ENCODE data around the gene MAP1A.

MAP1A gene

DNA sequence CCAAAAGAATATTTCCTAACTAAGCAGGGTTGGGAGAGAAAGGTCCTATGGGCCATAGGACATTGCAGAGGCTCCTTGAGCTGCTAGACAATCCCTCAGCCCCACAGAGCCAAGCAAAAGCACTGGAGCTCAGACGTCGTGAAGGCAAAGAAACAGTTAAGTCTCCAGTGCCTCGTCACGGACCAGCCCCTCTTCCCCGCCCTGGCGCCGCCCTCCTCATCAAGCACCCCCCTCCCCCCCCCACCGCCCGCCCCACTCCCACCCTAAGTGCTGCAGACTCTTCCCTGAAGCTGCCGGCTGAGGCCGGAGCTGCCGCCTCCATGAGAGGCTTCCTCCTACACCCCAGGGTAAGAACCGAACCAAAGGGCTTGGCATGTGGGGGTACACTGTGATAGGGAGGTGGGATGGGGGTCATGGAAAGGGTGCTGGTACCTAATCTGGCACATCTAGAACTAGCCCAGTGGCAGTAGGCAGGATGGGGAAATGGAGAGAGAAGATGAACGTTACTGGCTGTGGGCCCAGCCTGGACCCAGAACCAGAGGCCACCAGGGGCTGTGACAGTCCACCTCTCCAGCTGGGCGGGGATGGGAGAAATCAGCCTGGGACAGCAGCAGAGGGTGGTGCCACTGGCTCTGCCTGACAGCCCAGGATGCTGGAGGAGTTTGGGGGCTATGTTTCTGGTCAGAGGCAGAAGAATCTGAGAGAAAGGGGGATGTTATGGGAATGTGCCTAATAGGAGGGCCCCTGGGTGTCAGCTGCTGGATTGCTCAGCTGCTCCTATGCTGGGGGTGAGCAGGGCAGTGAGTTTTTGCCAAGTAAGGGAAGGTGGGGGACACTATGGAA lies at the start of gene MAP1A:
Gene MAP1A, plus strand, starts transcription at position 255 of the 843 bp plus-strand sequence. CDS start 3,866 bp downstream, outside the sequence.
- DNase-seq (ENCODE audit: low read depth), result peak; percentile 34
- peak within 1 kb of the TSS; percentile 62 for H3K4me3 ChIP-seq (ENCODE audit: low read depth, low read length)

GRCh38 chr15:43469867-43470266 lies 47.5 kb upstream of the MAP1A start:
- no peak overlapping the region for H3K4me3 ChIP-seq (ENCODE audit: low read depth, low read length)
- no peak for DNase-seq (ENCODE audit: low read depth)

DNA sequence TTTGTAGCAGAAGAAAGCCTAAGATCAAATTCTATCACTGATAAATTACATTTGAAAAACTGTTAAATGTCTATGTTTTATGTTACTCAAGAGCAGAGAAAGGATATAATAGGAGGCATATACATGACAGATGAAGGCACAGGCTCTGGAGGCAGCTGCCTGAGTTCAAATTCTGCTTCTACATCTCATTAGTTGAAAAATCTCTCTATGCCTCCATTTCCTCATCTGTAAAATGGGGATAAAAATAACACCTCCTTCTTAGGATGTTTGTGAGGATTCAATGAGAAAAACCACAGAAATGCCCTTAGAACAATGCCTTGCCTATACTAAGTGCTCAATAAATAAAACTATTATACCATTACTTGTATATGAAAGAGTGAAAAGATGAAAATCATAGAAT lies 45.4 kb upstream of the MAP1A start:
- H3K4me3 ChIP-seq (ENCODE audit: low read depth, low read length), result no peak overlapping the region
- no peak for DNase-seq (ENCODE audit: low read depth)

GRCh38 chr15:43473885-43474284 lies 43.5 kb upstream of the MAP1A start:
- H3K4me3 ChIP-seq (ENCODE audit: low read depth, low read length), result no peak overlapping the region
- DNase-seq (ENCODE audit: low read depth), result no peak

DNA sequence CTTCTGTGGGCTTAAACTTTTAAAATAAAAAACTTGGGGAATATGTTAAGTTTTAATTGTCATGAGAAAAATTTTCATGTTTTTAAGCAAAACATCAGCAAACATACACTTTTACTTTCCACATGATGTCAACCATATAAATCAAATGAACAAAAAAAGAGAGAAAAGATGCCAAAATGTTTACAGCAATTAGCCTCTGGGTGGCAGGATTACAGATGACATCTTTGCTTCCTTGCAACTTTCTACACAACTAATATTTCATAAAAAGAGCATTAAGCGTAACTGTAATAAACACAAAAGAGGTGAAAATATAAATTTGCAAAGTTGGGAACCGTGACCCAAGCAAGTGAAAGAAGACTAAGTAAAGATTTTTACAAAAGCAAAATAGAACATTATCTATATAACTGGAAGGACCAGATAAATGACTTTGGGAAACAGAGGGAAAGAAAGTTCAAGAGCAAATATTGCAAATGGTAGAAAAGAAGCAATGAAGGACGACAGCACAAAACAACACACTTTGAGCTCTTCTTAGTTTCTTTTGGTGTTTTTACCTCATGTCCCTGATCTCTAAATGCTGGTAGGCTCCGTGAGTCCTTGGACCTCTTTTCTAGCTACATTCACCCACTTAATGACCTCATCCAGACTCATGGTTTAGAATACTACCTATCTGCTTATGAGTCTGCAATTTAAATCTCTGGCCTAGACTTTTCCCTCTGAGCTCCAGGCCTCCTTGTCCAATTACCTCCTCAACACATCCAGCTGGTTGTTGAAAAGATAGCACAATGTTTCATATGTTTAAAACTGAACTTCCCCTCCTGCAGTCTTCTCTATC lies 33.9 kb upstream of the MAP1A start:
- DNase-seq (ENCODE audit: low read depth), result no peak
- no peak overlapping the region for H3K4me3 ChIP-seq (ENCODE audit: low read depth, low read length)

GRCh38 chr15:43484455-43484854 lies 33.0 kb upstream of the MAP1A start:
- H3K4me3 ChIP-seq (ENCODE audit: low read depth, low read length), result no peak overlapping the region
- no peak for DNase-seq (ENCODE audit: low read depth)

DNA sequence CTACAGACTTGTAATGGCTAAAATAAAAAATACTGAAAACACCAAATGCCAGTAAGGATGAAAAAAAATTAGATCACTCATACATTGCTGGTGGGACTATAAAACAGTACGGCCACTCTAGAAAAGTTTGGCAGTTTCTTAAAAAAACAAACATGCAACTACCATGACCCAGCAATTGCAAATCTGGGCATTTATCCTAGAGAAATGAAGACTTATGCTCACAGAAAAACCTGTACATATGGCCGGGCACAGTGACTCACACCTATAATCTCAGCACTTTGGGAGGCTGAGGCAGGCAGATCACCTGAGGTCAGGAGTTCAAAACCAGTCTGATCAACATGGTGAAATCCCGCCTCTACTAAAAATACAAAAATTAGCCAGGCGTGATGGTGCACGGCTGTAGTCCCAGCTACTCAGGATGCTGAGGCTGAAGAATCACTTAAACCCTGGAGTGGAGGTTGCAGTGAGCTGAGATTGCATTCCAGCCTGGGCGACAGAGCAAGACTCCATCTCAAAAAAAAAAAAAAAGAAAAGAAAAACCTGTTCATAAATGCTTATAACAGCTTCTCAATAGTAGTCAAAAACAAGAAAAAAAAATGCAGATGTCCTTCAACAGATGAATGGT lies 30.0 kb upstream of the MAP1A start:
- no peak for DNase-seq (ENCODE audit: low read depth)
- no peak overlapping the region for H3K4me3 ChIP-seq (ENCODE audit: low read depth, low read length)

GRCh38 chr15:43488790-43489189 lies 28.6 kb upstream of the MAP1A start:
- no peak for DNase-seq (ENCODE audit: low read depth)
- no peak overlapping the region for H3K4me3 ChIP-seq (ENCODE audit: low read depth, low read length)

GRCh38 chr15:43489191-43489590 lies 28.2 kb upstream of the MAP1A start:
- DNase-seq (ENCODE audit: low read depth), result no peak
- H3K4me3 ChIP-seq (ENCODE audit: low read depth, low read length), result no peak overlapping the region

DNA sequence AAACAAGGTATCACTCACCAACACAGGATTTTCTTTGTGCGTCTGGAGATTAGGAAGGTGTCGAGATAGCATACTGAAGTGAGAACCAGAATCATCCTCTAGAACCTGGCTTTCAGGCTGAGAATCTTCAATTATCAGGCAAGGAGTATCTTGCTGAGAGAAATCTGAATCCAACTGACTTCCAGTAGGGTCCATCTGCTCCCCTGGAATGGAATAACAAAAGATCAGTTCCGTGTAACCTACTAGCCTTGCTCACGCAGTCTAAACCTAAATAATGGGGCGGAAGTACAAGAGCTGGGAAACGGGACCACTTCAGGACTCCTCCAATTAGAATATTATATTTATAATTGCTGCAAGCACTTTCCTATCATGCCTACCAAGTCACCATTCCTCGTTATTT lies 25.1 kb upstream of the MAP1A start:
- H3K4me3 ChIP-seq (ENCODE audit: low read depth, low read length), result peak overlapping the region; percentile 87
- no peak for DNase-seq (ENCODE audit: low read depth)

DNA sequence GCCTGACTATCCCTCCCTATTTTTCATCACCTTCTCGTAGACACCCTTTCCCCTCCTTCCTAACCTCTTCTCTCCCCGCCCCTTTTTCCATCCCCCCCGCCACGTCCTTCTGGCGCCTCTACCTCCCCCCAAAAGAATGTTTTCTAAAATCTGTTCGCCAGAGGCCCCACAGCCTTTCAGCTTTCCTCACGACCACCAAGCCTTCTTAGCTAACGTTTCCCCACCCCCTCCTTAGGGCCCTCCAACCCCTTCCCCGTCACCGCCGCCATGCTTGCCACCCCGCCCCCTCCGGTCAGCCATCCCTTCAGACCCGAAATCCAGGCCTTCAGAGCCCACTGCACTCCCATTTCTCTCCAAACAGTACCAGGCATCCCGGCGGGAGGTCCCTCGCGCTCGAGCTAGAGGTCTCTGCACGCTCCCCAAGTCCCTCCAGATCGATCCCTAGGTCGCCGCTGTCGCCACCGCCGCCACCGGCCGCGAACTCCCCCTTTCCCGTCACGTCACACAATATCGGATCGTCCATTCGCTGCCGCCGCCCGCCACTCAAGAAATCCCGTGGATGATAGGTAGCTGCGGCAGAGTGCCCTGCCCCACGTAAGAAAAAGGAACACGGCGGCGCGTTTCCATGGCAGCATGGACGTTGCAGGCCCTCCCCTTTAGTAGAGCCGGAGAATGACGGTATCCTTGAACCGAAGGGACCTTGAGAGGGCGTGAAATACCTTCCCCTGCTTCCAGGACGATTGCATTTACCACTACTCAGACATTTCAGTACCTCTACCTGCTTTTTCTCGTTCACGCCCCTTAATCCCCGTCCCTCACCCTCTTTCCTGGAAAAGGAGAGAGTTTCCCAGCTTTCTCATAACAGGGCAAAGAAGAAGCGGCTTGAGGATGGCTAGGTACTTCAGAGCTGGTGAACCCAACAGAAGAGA lies 24.5 kb upstream of the MAP1A start, which contains the start of gene TP53BP1:
Gene TP53BP1, minus strand, starts transcription at position 484 of the 929 bp plus-strand sequence. Its CDS starts 113 bp downstream, at position 371.
- DNase-seq (ENCODE audit: low read depth), result peak; percentile 81

DNA sequence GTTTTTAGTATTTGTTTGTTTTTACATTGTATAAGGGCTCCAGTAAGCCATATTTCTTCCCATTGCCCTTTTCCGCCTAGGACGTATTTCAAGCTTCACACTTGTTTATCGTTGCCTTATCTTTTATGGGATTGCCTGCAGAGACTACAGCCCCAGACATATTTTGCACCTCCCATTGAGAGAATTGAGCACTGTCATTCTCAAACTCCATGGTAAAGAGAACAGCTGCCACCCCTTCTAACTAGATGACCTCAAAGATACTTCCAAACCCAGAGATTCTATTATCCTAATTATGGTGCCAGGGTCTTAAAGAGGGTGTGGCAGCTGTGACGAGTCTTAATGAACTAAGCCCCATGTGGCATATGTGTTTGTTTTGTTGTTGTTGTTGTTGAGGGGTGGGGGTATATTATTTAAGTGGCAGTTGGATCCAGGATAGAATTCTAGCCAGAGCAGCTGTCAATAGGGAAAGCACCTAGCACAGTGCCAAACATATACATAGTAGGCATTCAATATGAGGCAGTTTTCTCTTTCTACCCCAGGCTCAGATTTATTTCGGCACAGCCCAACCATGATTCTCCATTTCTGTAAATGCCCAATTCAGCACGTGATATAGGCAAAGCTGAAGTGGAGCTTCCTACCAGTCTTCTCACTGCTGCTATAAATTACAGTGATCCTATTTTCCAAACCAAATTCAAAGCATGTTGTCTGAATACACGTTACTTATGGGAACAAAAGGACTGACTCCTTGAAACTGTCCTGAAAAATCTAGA lies 23.5 kb upstream of the MAP1A start:
- peak overlapping the region; percentile 87 for H3K4me3 ChIP-seq (ENCODE audit: low read depth, low read length)

More for the DNA sequence above, 24.5 kb upstream of the MAP1A start, which contains the start of gene TP53BP1:
- H3K4me3 ChIP-seq (ENCODE audit: low read depth, low read length), result peak within 1 kb of the TSS; percentile 87

GRCh38 chr15:43498990-43499389 lies 18.4 kb upstream of the MAP1A start:
- no peak for DNase-seq (ENCODE audit: low read depth)
- H3K4me3 ChIP-seq (ENCODE audit: low read depth, low read length), result no peak overlapping the region

More for the DNA sequence above, 23.5 kb upstream of the MAP1A start:
- DNase-seq (ENCODE audit: low read depth), result no peak

GRCh38 chr15:43499635-43500034 lies 17.8 kb upstream of the MAP1A start:
- H3K4me3 ChIP-seq (ENCODE audit: low read depth, low read length), result no peak overlapping the region
- no peak for DNase-seq (ENCODE audit: low read depth)

DNA sequence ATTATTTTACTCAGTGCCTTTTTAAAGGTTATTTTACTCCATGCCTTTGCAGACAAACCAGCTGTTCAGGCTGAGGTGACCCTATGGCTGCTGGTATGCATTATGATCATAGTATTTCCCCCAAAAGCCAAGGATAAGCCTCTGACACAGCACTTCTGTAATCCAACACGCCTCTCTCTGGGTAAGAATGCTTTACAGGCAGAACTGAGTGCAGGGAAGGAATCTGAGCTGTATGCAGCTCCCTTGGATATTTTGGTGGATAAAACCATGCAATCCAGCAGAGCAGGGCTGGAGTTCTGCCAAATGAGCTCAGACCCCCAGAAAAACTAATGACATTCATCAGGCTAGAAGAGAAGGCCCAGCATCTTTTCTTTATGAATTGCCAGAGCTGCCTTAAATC lies 11.7 kb upstream of the MAP1A start:
- H3K4me3 ChIP-seq (ENCODE audit: low read depth, low read length), result no peak overlapping the region
- DNase-seq (ENCODE audit: low read depth), result peak; percentile 77

GRCh38 chr15:43508421-43508820 lies 9.0 kb upstream of the MAP1A start:
- no peak overlapping the region for H3K4me3 ChIP-seq (ENCODE audit: low read depth, low read length)
- DNase-seq (ENCODE audit: low read depth), result no peak

GRCh38 chr15:43508991-43509659 lies 8.3 kb upstream of the MAP1A start:
- no peak overlapping the region for H3K4me3 ChIP-seq (ENCODE audit: low read depth, low read length)

More at GRCh38 chr15:43508991-43509659, 8.3 kb upstream of the MAP1A start:
- no peak for DNase-seq (ENCODE audit: low read depth)

Data from skeletal muscle cell (primary cell).